ENCODE data around the gene HOOK2.

The HOOK2 gene

DNA sequence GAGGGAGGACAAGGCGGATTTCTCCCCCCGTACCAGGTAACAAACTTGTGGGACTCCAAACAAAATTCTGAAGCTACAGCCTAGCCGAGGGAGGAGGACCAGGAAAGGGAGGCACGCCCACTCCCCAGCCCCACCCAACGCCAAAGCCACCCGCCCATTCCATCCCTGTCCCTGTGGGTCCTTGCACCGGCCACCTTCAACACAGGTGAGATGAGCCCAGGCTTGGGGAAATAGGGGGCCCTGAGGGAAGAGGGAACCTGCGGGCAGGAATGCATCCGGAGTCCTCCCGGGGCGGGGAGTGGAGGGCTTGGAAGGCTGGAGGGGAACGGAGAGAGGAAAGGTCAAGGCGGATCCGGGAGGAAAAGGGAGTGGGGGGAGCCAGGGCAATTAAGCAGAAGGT lies 23.7 kb downstream of the HOOK2 start, which contains the start of gene BEST2:
TSS of gene BEST2 (plus strand) at position 157 of the 400 bp plus-strand sequence. CDS start 802 bp downstream, outside the sequence.
- no peak for TF ChIP-seq CTCF (IDR thresholded peaks at IDR 0.05; ENCODE audit: insufficient read depth, low read depth, low read length, missing control alignments)
- no peak for DNase-seq (ENCODE audit: low read depth)
- no peak within 1 kb of the TSS for H3K4me3 ChIP-seq (ENCODE audit: low read depth, low read length)

GRCh38 chr19:12750851-12751250 lies 24.5 kb downstream of the HOOK2 start:
- H3K4me3 ChIP-seq (ENCODE audit: low read depth, low read length) = no peak overlapping the region
- DNase-seq (ENCODE audit: low read depth) = no peak
- TF ChIP-seq CTCF (IDR thresholded peaks at IDR 0.05; ENCODE audit: insufficient read depth, low read depth, low read length, missing control alignments) = no peak

- no peak overlapping the region for H3K4me3 ChIP-seq (ENCODE audit: low read depth, low read length)
- TF ChIP-seq CTCF (IDR thresholded peaks at IDR 0.05; ENCODE audit: insufficient read depth, low read depth, low read length, missing control alignments) = no peak
- DNase-seq (ENCODE audit: low read depth) = no peak
These were observed 25.3 kb downstream of the HOOK2 start for GRCh38 chr19:12749938-12750521.

DNA sequence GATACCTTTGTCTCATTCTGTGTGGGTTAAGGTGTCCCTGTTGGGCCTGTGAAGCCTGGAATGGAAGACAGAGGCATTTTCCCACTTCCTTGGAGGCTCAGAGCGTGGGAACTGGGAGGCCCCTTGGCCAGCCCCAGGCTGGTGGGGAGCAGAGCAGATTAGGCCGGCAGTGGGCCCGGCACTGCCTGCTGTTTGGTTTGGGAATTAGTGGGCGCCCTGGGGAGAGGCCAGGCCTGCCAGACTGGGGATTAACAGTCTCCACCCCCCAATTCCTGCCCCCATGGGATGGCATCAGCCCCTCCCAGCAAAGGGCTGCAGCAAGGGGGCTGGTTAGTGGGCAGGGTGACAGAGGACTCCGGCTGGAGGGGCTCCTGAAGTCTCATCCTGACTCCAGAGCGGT lies 26.9 kb downstream of the HOOK2 start:
- no peak for DNase-seq (ENCODE audit: low read depth)
- H3K4me3 ChIP-seq (ENCODE audit: low read depth, low read length) = no peak overlapping the region
- no peak for TF ChIP-seq CTCF (IDR thresholded peaks at IDR 0.05; ENCODE audit: insufficient read depth, low read depth, low read length, missing control alignments)

- no peak for TF ChIP-seq CTCF (IDR thresholded peaks at IDR 0.05; ENCODE audit: insufficient read depth, low read depth, low read length, missing control alignments)
- no peak for DNase-seq (ENCODE audit: low read depth)
- H3K4me3 ChIP-seq (ENCODE audit: low read depth, low read length) = no peak overlapping the region
These were observed 30.0 kb downstream of the HOOK2 start for GRCh38 chr19:12745166-12745897.

DNA sequence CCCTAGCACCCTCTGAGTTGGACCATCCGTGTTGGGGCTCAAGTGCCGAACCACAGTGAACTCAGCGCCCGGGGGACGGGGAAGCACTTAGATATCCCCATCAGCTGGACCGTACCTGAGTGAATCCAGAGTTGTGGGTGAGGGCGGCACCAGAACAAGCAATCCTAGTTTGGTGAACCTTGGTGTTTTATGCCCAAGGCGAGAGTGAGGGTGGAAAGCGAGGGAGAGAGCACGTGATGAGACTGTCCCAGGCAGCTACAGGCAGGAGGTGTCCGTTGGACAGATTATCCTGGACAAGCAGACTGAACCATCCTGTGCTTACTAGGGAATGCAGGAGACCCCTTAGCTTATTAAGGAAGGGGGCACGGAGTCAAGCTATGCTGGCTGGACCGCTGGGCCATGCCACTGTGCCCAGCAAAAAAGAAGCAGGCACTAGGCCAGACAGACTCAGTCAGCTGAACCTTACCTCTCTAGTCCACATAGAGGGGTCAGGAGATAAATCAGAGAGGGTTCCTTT lies 37.5 kb downstream of the HOOK2 start:
- H3K4me3 ChIP-seq (ENCODE audit: low read depth, low read length) = peak overlapping the region; percentile 74
- no peak for TF ChIP-seq CTCF (IDR thresholded peaks at IDR 0.05; ENCODE audit: insufficient read depth, low read depth, low read length, missing control alignments)
- no peak for DNase-seq (ENCODE audit: low read depth)

Measured in GM12865 (cell line).